Left ventricle myocardium superior (tissue), 1 donor: Measurements from ENCODE around the gene CORO2B. TPM values are rescaled to one million over a fixed set of nuclear protein-coding genes. Genes with fewer than 3 reads are reported as not detected.
"Not testable (repeated sequence)": the region's sequence is repeated elsewhere in the genome, so short reads cannot be mapped to it uniquely, and the experiment has no call there.

Experiments
- ATAC-seq: fragments of 200-7000 bp; cut with Tn5 transposase; one replicate; pipeline ENCODE4 v1.9.1; 2020; ENCODE audit warnings: mild to moderate bottlenecking, moderate library complexity
- DNase-seq: peaks from one replicate; pipeline ENCODE4 v3.0.0-alpha.2; 2020
- intact Hi-C: fragments of 100-400 bp; cut with micrococcal nuclease; formaldehyde crosslinking; loops from one replicate; pipeline ENCODE4 v1.11.0; 2022
- total RNA-seq: library from RNA; stranded (reverse); fragmentation: NEBNext Ultra II Directional; extraction: Animal tissue kit (Norgen Biotek cat#: 25700); gene quantifications from one replicate; pipeline ENCODE4 v1.2.1, GENCODE V29; 2021
- donor health status: DM: no; HTN: yes; CAD: no; lungs with severe emphysema.

The CORO2B gene
- total RNA-seq, 1 donor from 2014 or later, result 5.9 TPM

GRCh38 chr15:68674975-68675374 lies 96.2 kb downstream of the CORO2B start:
- DNase-seq (no peak), ATAC-seq (no peak)
- intact Hi-C loops, result loop anchor here (5.0 to 10.0 kb wide), 3 partner anchors 108 to 200 kb away; no protein-coding TSS in a partner anchor

- no peak for DNase-seq
- intact Hi-C loops, result loop anchor here (10.0 kb wide), 1 partner anchor 199 kb away; no protein-coding TSS in a partner anchor
- no peak for ATAC-seq
Observed at GRCh38 chr15:68676011-68676605, 97.3 kb downstream of the CORO2B start.

- intact Hi-C loops, result loop anchor here (10.0 kb wide), 1 partner anchor 198 kb away; no protein-coding TSS in a partner anchor
- DNase-seq (no peak), ATAC-seq (no peak)
Observed at GRCh38 chr15:68676926-68677325, 98.1 kb downstream of the CORO2B start.

GRCh38 chr15:68677996-68678395 lies 99.2 kb downstream of the CORO2B start:
- no peak for ATAC-seq
- intact Hi-C loops, result loop anchor here (10.0 kb wide), 1 partner anchor 197 kb away; no protein-coding TSS in a partner anchor
- DNase-seq, result no peak

GRCh38 chr15:68678746-68679145 lies 100.0 kb downstream of the CORO2B start:
- DNase-seq (no peak), ATAC-seq (no peak)
- intact Hi-C loops, result loop anchor here (10.0 kb wide), 1 partner anchor 196 kb away; no protein-coding TSS in a partner anchor

GRCh38 chr15:68679161-68679560 lies 100.4 kb downstream of the CORO2B start:
- intact Hi-C loops, result loop anchor here (10.0 kb wide), 1 partner anchor 196 kb away; no protein-coding TSS in a partner anchor
- DNase-seq (no peak), ATAC-seq (no peak)

GRCh38 chr15:68679961-68680371 lies 101.2 kb downstream of the CORO2B start:
- peak; percentile 17 for ATAC-seq
- DNase-seq, result no peak
- intact Hi-C loops, result loop anchor here (10.0 kb wide), 1 partner anchor 195 kb away; no protein-coding TSS in a partner anchor

GRCh38 chr15:68680756-68681155 lies 102.0 kb downstream of the CORO2B start:
- ATAC-seq, intact Hi-C loops, DNase-seq: not testable (repeated sequence)

GRCh38 chr15:68681836-68682235 lies 103.0 kb downstream of the CORO2B start:
- intact Hi-C loops, result no loop called here
- DNase-seq (no peak), ATAC-seq (no peak)

GRCh38 chr15:68682330-68682729 lies 103.5 kb downstream of the CORO2B start:
- ATAC-seq, result no peak
- DNase-seq, result no peak
- intact Hi-C loops, result no loop called here

- ATAC-seq (no peak), DNase-seq (no peak)
- intact Hi-C loops, result no loop called here
Observed at GRCh38 chr15:68683026-68683425, 104.2 kb downstream of the CORO2B start.

GRCh38 chr15:68683551-68683950 lies 104.8 kb downstream of the CORO2B start:
- no peak for DNase-seq
- intact Hi-C loops, result no loop called here
- no peak for ATAC-seq

- intact Hi-C loops, result no loop called here
- DNase-seq (no peak), ATAC-seq (no peak)
Observed at GRCh38 chr15:68684476-68684875, 105.7 kb downstream of the CORO2B start.

GRCh38 chr15:68687136-68687735 lies 108.4 kb downstream of the CORO2B start:
- DNase-seq, result no peak
- no peak for ATAC-seq

GRCh38 chr15:68691705-68692104 lies 112.9 kb downstream of the CORO2B start:
- DNase-seq, result no peak
- intact Hi-C loops, result no loop called here
- ATAC-seq, result peak; percentile 17

More at GRCh38 chr15:68687136-68687735, 108.4 kb downstream of the CORO2B start:
- intact Hi-C loops, result no loop called here

- DNase-seq, result no peak
- ATAC-seq, result no peak
Observed at GRCh38 chr15:68693071-68693470, 114.3 kb downstream of the CORO2B start.

GRCh38 chr15:68694111-68694510 lies 115.3 kb downstream of the CORO2B start:
- ATAC-seq (no peak), DNase-seq (no peak)
- intact Hi-C loops, result no loop called here

More at GRCh38 chr15:68693071-68693470, 114.3 kb downstream of the CORO2B start:
- intact Hi-C loops, result no loop called here

GRCh38 chr15:68695061-68695595 lies 116.3 kb downstream of the CORO2B start:
- ATAC-seq (no peak), DNase-seq (no peak)
- intact Hi-C loops, result no loop called here

GRCh38 chr15:68696414-68697363 lies 117.9 kb downstream of the CORO2B start:
- DNase-seq (no peak), ATAC-seq (no peak)
- intact Hi-C loops, result no loop called here
